HG03575 (cell line): ENCODE results near the gene SECISBP2.
"Not testable (repeated sequence)": the region's sequence is repeated elsewhere in the genome, so short reads cannot be mapped to it uniquely, and the experiment has no call there.

ENCODE experiments used
- ATAC-seq: cut with Tn5 transposase; IDR thresholded peaks from one replicate; pipeline ENCODE4 v1.9.1; 2021; ENCODE audit not compliant: unreplicated experiment, insufficient number of reproducible peaks, low FRiP score; ENCODE audit errors: extremely low read depth

The SECISBP2 gene

DNA sequence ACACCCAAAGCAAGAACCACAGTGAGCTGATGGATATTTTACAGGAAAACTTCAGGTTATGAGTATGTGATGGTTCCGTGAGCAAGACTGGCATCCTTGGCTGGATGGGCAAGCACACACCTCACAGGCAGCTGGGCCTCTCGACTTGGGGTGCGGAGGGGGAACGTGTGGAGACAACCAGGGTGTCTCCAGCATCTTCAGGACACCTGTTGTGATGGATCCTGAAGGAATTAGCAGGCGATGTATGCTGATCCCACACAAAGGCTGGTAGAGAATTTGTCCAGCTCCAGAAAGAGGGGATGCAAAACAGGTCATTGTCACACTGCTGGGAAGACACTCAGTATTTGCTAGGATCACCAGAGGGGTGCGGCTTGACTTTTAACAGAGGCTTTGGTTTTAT is 42.7 kb downstream of the SECISBP2 start:
- ATAC-seq, result no peak

DNA sequence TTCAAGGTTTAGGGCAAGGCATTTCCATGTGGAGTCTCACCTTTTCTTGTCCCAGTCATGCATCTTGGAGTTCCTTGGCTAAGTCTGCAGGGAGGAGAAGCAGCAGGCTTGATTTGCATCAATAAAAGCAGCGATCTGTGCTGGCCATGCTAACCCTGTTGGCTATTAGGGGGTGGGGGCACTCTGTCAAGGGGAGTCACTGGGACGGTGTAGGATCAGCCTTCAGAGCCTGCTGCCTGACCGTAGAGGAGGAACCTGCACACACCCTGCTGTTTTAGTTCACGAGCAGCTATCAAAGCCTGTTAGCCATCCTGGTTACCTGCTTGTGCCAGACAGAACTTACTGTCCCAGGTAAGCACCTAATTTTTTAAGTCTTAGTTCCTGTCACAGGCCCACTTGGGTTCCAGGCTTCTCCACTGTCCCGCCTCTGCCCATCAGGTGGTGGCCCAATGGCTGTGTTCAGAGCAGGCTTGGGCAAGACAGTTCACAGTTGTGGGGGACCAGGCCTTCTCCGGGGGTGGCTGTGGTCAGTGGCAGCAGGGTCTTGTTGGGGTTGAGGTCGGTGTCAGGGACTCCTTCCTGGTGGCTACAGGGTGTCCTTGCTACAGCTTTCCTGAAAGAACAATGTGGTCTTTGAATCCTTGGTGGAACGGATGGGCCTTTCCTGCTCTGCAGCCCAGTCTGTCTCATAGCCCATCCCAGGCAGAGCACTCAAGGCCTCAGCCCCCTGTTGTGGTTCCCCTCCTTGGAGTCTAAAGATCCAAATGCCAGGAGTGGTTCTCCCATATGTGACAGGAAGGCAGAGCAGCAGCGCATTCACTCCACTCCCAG is 43.7 kb downstream of the SECISBP2 start:
- ATAC-seq, result no peak

DNA sequence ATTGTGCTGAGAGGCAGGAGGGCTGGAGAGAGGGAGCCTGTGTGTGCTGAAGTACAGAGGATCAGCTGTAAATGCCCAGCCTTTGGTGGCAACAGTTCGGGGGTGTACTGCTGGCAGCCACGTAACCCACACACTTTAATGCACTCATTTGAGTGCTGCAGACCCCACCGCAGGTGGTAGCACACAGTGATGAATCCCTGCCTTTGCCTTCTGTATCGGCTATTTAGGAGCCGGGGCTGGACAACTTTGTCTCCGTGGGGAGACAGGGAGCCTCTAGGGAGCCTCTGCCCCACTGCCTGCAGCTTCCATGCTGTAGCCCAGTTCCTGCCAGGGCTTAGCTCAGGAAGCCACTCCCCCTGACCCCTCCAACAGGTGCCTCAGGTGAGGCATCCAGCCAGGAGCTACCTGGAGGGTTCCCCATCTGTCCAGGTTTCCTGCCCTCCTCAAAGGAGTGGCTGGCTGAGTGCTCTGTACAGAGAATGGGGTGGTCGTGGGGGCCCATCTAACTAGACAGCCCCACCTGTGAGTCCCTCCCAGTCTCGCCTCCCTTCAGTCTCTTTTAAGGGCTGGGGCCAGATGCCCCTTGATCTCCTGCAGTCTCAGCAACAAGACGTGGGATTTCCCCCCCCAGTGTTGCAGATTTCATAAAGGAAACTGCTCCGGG is 44.5 kb downstream of the SECISBP2 start:
- ATAC-seq, result no peak

DNA sequence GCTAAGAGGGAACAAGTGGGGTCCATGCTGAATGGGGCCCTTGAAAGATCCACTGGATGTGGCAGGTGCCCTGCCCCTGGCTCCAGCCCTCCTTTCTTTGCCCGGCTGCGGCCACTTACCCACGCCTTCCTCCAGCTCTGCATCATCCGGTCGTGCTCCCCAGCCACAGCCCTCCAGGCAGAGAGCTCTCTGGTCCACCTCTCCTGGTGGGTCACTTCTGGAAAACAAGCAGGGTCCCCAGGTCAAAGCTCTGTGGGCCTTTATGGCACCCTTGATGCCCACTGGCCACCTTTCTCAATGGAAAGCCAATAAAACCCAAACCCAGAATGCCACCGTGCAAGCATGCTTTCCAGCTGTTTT is 45.0 kb downstream of the SECISBP2 start:
- no peak for ATAC-seq

DNA sequence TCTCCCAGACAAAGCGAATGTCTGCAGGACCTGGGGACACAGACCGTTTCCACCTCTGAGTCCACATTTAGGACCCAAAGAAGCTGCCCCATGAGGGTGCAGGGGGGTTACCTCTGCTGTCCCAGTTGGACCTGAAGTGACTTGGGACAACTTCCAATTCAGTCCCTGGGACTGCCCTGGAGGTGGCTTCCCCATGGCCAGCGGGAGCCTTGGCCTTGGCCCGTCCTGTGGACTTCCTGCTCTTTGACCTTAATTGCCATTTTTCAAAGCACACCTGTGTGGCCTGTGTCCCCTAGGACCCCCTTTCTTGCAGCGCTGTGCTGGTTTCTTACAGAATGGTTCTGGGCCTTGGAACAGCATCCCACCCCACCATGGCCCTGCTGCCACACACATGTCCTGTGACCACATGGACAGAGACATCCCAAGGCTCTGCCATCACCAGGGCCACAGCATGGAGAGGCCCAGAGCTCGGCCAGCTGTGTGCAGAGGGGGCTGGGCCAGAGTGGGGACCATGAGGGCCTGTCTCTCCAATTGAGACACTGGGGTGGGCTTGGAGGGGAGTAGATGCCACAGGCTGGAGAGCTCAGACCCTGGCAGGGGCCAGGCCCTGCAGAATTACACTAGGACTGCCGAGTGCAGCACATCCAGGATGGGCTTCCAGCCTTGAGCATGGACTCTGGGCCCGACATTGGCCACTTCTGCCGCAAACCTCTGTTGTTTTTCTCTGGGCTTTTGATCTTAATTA is 45.8 kb downstream of the SECISBP2 start:
- ATAC-seq, result no peak

DNA sequence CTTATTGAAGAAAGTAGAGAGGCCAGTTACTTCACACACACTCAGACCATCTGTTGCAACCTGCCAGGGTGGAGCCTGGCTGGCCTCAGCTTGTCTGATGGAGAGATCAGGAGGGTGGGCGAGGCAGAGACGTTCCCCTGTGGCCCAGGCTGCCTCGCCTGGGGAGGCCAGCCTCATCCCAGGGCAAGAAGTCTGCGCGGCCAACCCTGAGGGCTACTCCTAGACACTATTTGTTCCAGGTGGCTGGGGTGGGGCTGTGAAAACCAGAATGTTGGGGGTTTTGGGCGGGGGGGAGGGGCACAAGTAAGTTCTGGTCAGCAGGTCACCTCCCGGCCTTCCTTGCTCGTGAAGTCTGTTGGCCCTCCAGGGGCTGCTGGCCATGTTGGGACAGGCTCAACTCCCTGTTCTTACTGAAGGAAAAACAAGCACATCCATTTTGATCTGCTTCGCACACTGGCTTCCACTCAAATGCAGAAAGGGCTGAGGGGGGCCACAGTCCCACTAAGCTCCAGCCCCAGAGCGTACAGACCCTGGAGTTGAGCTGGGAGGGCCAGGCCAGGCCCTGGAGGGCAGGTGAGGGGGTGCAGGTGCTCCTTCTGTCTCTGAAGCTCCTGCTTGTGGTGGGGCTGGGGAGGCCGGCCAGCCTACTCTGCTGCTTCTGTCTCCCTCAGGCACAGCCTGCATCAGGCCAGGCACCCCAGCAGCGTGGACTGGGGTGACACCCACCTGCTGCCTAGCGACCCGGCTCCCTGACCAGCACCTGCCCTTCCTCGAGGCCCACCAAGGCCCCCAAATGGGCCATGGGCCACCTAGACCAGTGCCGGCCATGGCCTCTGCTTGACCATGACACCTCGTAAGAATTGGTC is 46.6 kb downstream of the SECISBP2 start:
- ATAC-seq, result no peak

DNA sequence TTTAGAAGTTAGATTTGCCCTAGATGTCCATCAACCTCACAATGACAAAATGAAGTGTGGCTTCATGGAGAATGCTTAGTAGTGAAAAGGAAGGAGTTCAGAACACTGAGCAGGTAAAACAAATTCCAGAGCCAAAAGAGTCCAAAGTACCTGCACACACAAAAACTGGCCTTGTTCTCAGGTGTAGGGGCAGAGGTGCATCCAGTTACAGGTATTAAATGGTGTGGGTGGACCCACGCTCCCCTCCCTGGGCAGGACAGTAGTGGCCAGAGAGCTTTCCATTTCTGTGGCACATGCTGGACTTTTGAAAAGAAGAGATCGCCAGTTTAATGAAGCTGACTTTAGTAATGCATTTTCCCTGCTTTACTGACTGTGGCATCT is 47.2 kb downstream of the SECISBP2 start:
- no peak for ATAC-seq

DNA sequence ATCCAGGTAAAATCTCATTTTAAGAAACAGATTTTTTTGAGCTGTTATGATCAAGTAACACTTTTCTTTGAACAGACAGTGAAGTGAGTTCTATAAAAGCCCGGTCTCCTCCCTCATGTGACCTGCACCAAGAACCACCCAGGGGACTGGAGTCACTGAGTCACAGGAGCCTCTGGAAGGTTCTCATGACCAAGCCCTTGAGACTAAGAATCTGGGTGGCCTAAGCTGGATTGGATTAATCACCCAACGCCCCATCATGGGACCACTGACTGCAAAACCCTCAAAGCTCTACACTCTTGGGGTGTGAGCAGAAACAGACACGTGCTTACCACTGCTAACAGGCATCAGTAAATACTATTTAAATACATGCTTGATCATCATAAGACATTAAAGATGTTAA is 48.4 kb downstream of the SECISBP2 start:
- no peak for ATAC-seq

DNA sequence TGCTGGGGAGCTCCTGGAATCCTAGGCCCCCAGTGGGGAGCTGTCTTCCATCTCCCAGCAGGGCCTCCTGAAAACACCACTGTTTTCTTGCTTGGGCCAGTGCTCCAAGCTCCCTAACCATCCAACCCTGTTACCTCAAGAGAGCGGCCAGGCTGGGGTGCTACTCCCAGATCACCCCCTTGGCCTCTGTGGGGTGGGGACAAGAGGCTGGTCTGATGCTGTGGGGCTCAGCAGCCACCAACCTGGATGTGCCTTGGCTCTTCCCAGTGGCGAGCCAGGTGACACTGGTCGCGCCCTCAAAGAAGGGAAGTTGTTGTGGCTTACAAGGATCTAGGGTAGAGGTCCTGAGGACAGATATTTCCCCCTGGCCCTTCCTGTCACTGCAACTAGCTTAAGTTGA is 49.0 kb downstream of the SECISBP2 start:
- no peak for ATAC-seq

DNA sequence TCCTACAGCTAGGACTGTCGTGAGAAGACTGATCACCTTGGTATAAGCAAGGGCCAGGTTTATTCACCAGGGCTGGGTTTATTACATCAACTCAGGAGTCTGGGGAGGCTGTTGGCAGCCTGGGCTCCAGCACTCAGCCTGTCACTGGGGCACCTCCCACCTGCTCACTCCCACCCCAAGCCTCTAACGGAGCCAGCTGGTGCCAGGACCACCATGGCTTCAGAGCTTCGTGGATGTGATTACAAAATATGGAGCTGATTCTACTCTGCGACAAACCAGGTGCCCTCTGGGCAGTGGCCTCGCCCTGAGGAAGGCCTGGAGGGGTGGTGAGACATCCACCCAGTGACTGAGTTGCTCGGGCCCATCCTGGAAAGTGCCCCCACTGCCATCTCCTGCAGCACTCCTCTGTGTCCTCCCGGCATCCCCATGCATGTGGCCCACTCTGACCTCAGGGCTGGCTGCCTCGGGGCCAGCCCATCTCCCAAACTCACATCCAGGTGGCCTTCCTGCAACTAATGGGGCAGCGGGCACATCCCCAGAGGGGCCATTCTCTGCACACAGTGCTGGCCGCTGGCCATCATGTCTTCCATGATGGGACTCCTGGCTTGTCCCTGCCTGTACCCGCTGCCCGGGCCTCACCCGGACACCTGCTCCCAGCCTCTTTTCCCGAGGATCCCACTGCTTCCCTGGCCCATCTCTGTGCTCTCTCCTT is 49.6 kb downstream of the SECISBP2 start:
- no peak for ATAC-seq

DNA sequence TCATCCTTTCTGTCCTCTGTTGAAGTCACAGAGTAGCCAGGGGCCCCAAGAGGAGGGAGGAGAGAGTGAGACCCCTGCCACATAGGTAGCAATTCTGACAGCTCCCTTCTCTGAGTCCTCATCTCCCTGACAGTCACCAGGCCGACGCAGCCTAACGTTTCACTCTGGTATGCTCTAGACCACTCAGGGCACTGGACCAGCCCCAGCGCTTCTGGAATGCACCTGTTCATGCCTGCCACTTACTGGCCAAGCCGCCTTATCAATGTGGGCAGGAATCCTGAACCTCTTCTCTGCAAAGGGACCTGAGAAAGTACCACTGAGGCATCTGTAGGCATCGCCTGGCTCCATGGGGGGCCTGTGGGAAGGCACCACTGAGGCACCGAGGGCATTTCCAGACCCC is 50.2 kb downstream of the SECISBP2 start:
- ATAC-seq, result no peak

DNA sequence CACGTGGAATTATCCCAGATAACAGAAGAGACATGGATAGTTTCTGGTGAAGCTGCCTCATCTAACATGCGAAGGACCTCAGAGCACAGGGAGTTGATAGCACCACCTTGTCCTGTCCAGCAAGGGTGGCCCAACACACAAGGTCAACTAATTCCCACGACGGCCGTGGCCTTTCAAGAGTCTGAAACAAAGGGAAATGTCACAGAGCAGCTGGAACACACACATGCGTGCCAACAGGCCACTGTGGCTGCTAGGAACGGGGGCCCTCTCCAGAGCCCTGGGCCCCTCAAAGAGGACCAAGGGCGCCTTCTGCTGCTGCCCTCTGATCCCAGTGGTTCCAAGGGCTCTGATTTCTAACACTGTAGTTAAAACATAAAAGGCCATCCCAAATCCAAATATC is 50.7 kb downstream of the SECISBP2 start:
- ATAC-seq, result no peak

DNA sequence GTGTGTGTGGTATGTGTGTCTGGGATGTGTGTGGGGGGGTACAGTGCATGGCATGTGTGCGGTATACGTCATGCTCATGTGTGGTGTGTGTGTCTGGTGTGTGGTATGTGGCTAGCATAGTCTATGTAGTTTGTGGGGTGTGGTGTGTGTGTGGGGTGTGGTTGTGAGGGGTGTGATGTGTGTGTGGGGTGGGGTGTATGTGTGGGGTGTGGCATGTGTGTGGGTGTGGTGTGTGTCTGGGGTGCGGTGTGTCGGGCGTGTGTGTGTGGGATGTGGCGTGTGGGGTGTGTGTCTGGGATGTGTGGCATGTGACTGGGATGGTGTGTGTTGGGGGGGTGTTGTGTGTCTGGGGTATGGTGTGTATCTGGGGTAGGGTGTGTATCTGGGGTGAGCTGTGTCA is 52.3 kb downstream of the SECISBP2 start:
- no peak for ATAC-seq

DNA sequence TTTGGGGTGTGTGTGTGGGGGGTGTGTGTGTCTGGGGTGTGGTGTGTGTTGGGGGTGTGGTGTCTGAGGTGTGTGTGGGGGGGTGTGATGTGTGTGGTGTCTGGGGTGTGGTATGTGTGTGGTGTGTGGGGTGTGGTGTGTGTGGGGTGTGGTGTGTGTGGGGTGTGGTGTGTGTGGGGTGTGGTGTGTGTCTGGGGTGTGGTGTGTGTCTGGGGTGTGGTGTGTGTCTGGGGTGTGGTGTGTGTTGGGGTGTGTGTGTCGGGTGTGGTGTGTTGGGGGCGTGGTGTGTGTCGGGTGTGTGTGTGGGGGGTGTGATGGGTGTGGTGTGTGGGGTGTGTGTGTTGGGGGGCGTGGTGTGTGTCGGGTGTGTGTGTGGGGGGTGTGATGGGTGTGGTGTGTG is 53.5 kb downstream of the SECISBP2 start:
- not testable (repeated sequence) for ATAC-seq

DNA sequence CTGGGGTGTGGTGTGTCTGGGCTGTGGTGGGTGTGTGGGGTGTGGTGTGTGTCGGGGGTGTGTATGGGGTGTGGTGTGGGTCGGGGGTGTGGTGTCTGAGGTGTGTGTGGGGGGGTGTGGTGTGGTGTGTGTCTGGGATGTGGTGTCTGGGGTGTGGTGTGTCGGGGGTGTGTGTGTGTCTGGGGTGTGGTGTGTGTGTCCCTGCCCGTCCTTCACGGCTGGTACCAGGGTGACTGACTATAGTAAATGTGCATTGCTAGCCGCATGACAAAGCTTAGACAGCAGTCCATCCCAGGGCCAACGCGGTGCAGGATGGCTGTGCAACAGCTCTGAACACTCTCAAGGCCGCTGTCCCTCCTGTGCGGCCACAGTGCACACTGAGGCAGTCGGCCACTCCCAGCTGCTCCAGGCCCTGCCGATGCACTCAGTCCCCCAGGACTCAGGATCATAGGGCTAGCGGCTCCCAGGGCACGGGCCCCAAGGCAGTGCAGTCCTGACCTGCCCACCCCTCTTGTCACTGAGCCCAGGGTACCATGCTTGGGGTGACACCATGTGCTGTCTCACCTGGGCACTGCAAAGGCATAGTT is 54.0 kb downstream of the SECISBP2 start:
- no peak for ATAC-seq

DNA sequence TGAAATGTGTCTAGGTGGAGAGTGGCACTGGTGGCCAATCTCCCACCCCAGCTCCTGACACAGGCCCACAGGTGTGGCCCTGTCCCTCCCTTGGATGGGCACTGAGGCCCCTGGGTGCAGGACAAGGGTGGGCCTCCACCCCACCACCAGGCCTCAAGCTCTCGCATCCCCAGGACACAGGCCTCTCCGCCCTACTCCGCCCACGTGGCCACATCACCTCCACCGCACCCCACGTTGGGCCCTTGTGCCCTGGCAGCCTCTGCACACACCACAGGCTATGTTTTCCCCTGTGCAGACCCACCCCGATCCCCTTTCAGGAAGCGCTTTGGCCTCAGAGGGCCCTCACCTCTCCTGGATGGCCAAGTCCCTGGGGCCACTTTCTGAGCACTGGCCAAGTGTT is 54.7 kb downstream of the SECISBP2 start:
- ATAC-seq, result no peak

DNA sequence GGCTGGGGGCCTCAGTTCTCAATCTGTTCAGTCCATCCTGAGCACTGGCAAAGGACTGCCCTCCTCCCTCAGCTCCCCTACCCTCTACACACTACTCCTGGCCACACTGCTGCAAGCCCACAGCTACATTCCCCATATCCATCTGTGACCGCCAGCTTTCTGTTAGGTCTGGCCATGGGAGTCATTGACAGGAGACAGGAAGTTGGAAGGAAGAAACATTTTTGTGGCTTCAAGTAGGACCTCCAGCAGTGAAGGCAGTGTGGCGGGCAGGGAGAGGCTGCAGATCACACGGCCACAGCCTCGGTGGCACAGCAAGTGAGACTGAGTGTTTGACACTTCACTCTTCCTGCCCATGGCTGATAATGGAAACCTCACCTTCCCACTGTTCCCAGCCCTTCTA is 55.9 kb downstream of the SECISBP2 start:
- ATAC-seq, result no peak

DNA sequence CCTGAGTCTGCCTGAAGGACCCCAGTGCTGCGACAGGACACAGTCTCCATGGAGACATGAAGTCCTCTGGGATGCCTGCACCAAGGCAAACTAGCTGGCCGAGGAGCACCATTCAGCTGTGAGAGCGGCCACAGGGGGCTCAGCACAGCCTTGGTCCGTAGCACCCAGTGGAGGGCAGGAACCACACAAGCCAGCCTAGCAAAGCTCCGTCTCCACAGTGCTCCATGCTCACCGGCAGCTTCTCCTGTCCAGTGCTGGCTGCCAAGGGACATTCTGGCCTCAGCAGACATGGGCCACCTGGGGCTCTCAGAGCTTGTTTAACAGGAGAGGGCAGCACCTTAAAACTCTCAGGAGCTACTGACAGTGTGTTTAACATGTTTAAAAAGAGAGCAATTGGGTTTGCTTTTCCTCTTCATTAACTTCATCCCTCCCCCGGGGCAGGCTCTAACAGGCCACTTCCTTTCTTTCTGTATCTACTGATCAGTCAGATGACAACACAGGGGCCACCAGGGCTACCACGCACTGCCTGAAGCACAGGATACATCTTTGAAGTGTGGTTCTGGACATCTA is 57.0 kb downstream of the SECISBP2 start:
- ATAC-seq, result peak; percentile 51
